ENCODE measurements around the gene ECT2L.

GRCh38 chr6:138907167-138907566, 111.3 kb downstream of the ECT2L start:
- TF ChIP-seq EZH2 (IDR thresholded peaks at IDR 0.05; ENCODE audit: low read depth) = no peak
- TF ChIP-seq CTCF (conservative IDR thresholded peaks at IDR 0.05) = no peak

Measured in PC-9 (cell line).